WTC11 (cell line): ENCODE measurements around the gene UBASH3B. TPM values are rescaled to one million over a fixed set of nuclear protein-coding genes. Genes with fewer than 3 reads are reported as not detected.

Source experiments
- ATAC-seq: fragments of 200-7000 bp; cut with Tn5 transposase; 2 replicates; pipeline ENCODE4 v1.10.0; 2021; ENCODE audit warnings: mild to moderate bottlenecking, moderate library complexity
- CTCF ChIA-PET: fragments of 300-600 bp; sonication (Branson Sonifier 250); formaldehyde crosslinking; loops from one replicate; lab custom pipeline; 2021; ENCODE audit warnings: antibody characterized with exemption; lab: Charles Lee
- POLR2A ChIA-PET: fragments of 350-600 bp; sonication (Branson Sonifier 250); formaldehyde crosslinking; loops from one replicate; lab custom pipeline; 2021; ENCODE audit warnings: antibody characterized with exemption; lab: Charles Lee
- DNase-seq: peaks from one replicate; pipeline ENCODE4 v3.0.0; 2021; ENCODE audit warnings: low spot score
- H3K27ac Mint-ChIP-seq: 2 replicates; pipeline ENCODE4 v1.8.0; 2021; ENCODE audit warnings: mixed read lengths
- H3K27me3 Mint-ChIP-seq: 2 replicates; pipeline ENCODE4 v1.8.0; 2021; ENCODE audit warnings: low read depth, mild to moderate bottlenecking, moderate library complexity, mixed read lengths
- H3K36me3 Mint-ChIP-seq: 2 replicates; pipeline ENCODE4 v1.8.0; 2021; ENCODE audit warnings: mixed read lengths
- H3K4me1 Mint-ChIP-seq: 2 replicates; pipeline ENCODE4 v1.8.0; 2022; ENCODE audit warnings: mixed read lengths
- H3K4me3 Mint-ChIP-seq: 2 replicates; pipeline ENCODE4 v1.8.0; 2021; ENCODE audit warnings: mild to moderate bottlenecking, moderate library complexity, mixed read lengths
- H3K9me3 Mint-ChIP-seq: 2 replicates; pipeline ENCODE4 v1.8.0; 2021; ENCODE audit warnings: mixed read lengths
- ATF2 ChIP-seq: sonication (generic); formaldehyde crosslinking; IDR thresholded peaks from 2 replicates; pipeline ENCODE4 v1.8.1; 2022; ENCODE audit warnings: low read depth, missing genetic modification reagents, borderline replicate concordance
- E2F4 ChIP-seq: sonication (generic); formaldehyde crosslinking; IDR thresholded peaks from 2 replicates; pipeline ENCODE4 v1.8.1; 2022; ENCODE audit warnings: low read depth, mild to moderate bottlenecking, moderate library complexity, missing genetic modification reagents, borderline replicate concordance
- ELF4 ChIP-seq: sonication (generic); formaldehyde crosslinking; IDR thresholded peaks from 2 replicates; pipeline ENCODE4 v1.8.1; 2022; ENCODE audit warnings: low read depth, mild to moderate bottlenecking, moderate library complexity, missing genetic modification reagents
- FOXP4 ChIP-seq: sonication (generic); formaldehyde crosslinking; IDR thresholded peaks from 2 replicates; pipeline ENCODE4 v1.8.0; 2022; ENCODE audit warnings: mild to moderate bottlenecking, missing genetic modification reagents
- JAZF1 ChIP-seq: fragments of 250-450 bp; sonication (Bioruptor Pico); IDR thresholded peaks from 2 replicates; pipeline ENCODE4 v1.9.0; 2021; ENCODE audit warnings: moderate library complexity, mild to moderate bottlenecking, inconsistent platforms
- MXD4 ChIP-seq: fragments of 250-450 bp; sonication (Bioruptor Pico); IDR thresholded peaks from 2 replicates; pipeline ENCODE4 v1.8.0; 2021; ENCODE audit warnings: mild to moderate bottlenecking, moderate library complexity, borderline replicate concordance
- NFE2L1 ChIP-seq: sonication (generic); formaldehyde crosslinking; IDR thresholded peaks from 2 replicates; pipeline ENCODE4 v1.8.1; 2023; ENCODE audit warnings: missing genetic modification reagents
- NR1H2 ChIP-seq: sonication (generic); formaldehyde crosslinking; IDR thresholded peaks from 2 replicates; pipeline ENCODE4 v1.9.0; 2021; ENCODE audit warnings: mild to moderate bottlenecking, moderate library complexity, missing genetic modification reagents
- PRDM15 ChIP-seq: sonication (generic); formaldehyde crosslinking; IDR thresholded peaks from 2 replicates; pipeline ENCODE4 v1.8.0; 2022; ENCODE audit warnings: missing genetic modification reagents
- SOX15 ChIP-seq: fragments of 250-450 bp; sonication (Bioruptor Pico); IDR thresholded peaks from 2 replicates; pipeline ENCODE4 v1.9.0; 2021; ENCODE audit warnings: mild to moderate bottlenecking
- ZNF138 ChIP-seq: sonication (generic); formaldehyde crosslinking; conservative IDR thresholded peaks from 2 replicates; pipeline ENCODE4 v1.8.1; 2022; ENCODE audit warnings: mild to moderate bottlenecking, moderate library complexity, missing genetic modification reagents
- ZNF263 ChIP-seq: sonication (generic); formaldehyde crosslinking; IDR thresholded peaks from 2 replicates; pipeline ENCODE4 v1.8.1; 2022; ENCODE audit warnings: low read depth, mild to moderate bottlenecking, moderate library complexity, missing genetic modification reagents
- ZNF423 ChIP-seq: fragments of 250-450 bp; sonication (Bioruptor Pico); IDR thresholded peaks from 2 replicates; pipeline ENCODE4 v2.1.2; 2022; ENCODE audit warnings: mild to moderate bottlenecking, moderate library complexity
- ZNF512 ChIP-seq: sonication (generic); formaldehyde crosslinking; IDR thresholded peaks from 2 replicates; pipeline ENCODE4 v1.8.1; 2022; ENCODE audit warnings: missing genetic modification reagents, borderline replicate concordance
- total RNA-seq: library from RNA; stranded (reverse); gene quantifications from 3 replicates; pipeline ENCODE4 v1.2.3, GENCODE V29; 2021
- TF ChIP-seq, protein P1 (sequence below): sonication (generic); formaldehyde crosslinking; IDR thresholded peaks from 2 replicates; pipeline ENCODE4 v1.8.1; 2022; ENCODE audit warnings: mild to moderate bottlenecking, moderate library complexity, missing genetic modification reagents
- TF ChIP-seq, protein P2 (sequence below): fragments of 250-450 bp; sonication (Bioruptor Pico); IDR thresholded peaks from 2 replicates; pipeline ENCODE4 v1.8.0; 2021; ENCODE audit warnings: mild to moderate bottlenecking
- TF ChIP-seq, protein P3 (sequence below): sonication (generic); formaldehyde crosslinking; IDR thresholded peaks from 2 replicates; pipeline ENCODE4 v1.8.0; 2022; ENCODE audit warnings: mild to moderate bottlenecking, missing genetic modification reagents

The UBASH3B gene
- total RNA-seq, 1 experiment from 2014 or later, result 21.1 TPM

DNA sequence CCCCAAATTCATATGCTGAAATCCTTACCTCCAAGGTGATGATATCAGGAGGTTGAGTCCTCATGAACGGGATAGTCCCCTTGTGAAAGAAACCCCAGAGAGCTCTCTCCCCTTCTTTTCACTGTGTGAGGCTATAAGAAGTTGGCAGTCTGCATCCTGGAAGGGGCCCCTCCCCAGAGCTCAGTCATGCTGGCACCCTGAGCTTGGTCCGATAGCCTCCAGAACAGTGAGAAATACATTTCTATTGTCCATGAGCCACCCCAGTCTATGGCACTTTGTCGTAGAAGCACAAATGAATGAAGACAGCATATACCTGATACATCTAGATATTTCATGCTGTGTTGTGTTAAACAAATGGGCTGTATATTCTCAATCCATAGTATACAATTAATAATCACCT lies 101.7 kb downstream of the UBASH3B start:
- ChIA-PET CTCF (interaction anchor here (1.2 to 5.4 kb wide), 3 partner anchors 100 to 128 kb away, joined by 3 to 56 read pairs (median 51); partner anchors contain the start of gene UBASH3B), POLR2A (no interaction called here)
- 0 out of 2 replicates have a peak, but pooled peaks cover 6% of the 10 kb centered on the region for H3K4me1 Mint-ChIP-seq
- ATAC-seq (no peak), DNase-seq (no peak)
- H3K27me3 Mint-ChIP-seq, result no peaks in the 10 kb centered on the region
- no peak overlapping the region for H3K4me3 Mint-ChIP-seq
- no peaks in the 10 kb centered on the region for H3K9me3 Mint-ChIP-seq
- no peak overlapping the region for H3K27ac Mint-ChIP-seq
- TF ChIP-seq FOXP4 (CRISPR knock-in tag), result no peak
- H3K36me3 Mint-ChIP-seq, result no peaks in the 10 kb centered on the region

DNA sequence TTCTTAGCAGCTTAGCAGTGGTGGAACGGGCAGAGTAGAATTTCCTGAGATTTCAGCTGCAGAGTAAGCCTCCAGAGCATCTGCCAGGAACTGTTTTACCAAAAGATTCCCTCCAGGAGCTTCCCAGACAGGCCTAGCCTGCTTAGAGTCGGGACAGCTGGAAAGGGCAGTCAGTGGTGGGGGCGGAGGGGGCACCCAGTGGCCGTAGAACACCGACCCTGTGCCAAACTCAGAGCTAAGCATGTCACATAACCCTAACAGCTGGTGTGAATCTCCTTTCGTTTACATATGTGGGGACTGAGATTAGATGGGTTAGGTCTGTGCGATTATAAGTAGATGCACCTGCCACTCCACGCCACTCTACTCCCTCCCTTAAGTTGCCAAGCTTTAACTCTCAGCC lies 102.8 kb downstream of the UBASH3B start:
- Mint-ChIP-seq H3K4me1 (0 out of 2 replicates have a peak, but pooled peaks cover 6% of the 10 kb centered on the region), H3K9me3 (no peaks in the 10 kb centered on the region), H3K4me3 (no peak overlapping the region), H3K36me3 (no peaks in the 10 kb centered on the region), H3K27ac (no peak overlapping the region), H3K27me3 (no peaks in the 10 kb centered on the region)
- no peak for TF ChIP-seq MXD4 (CRISPR knock-in tag)
- TF ChIP-seq ELF4, result no peak
- TF ChIP-seq NFE2L1 (CRISPR knock-in tag), result no peak
- TF ChIP-seq PRDM15 (CRISPR knock-in tag), result no peak
- TF ChIP-seq NR1H2 (CRISPR knock-in tag), result no peak
- TF ChIP-seq, protein P1, sequence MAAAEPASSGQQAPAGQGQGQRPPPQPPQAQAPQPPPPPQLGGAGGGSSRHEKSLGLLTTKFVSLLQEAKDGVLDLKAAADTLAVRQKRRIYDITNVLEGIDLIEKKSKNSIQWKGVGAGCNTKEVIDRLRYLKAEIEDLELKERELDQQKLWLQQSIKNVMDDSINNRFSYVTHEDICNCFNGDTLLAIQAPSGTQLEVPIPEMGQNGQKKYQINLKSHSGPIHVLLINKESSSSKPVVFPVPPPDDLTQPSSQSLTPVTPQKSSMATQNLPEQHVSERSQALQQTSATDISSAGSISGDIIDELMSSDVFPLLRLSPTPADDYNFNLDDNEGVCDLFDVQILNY (CRISPR knock-in tag), result no peak
- no peak for TF ChIP-seq JAZF1 (CRISPR knock-in tag)
- no peak for TF ChIP-seq E2F4 (CRISPR knock-in tag)
- no peak for TF ChIP-seq ZNF423 (CRISPR knock-in tag)
- TF ChIP-seq, protein P2, sequence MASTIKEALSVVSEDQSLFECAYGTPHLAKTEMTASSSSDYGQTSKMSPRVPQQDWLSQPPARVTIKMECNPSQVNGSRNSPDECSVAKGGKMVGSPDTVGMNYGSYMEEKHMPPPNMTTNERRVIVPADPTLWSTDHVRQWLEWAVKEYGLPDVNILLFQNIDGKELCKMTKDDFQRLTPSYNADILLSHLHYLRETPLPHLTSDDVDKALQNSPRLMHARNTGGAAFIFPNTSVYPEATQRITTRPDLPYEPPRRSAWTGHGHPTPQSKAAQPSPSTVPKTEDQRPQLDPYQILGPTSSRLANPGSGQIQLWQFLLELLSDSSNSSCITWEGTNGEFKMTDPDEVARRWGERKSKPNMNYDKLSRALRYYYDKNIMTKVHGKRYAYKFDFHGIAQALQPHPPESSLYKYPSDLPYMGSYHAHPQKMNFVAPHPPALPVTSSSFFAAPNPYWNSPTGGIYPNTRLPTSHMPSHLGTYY (CRISPR knock-in tag), result no peak
- DNase-seq (no peak), ATAC-seq (no peak)
- POLR2A ChIA-PET, result interaction anchor here (0.6 kb wide), 1 partner anchor 158 kb away, joined by 3 read pairs; no protein-coding TSS in a partner anchor
- CTCF ChIA-PET, result interaction anchor here (0.7 to 5.4 kb wide), 7 partner anchors 9 to 129 kb away, joined by 3 to 56 read pairs (median 4); partner anchors contain the start of gene UBASH3B

GRCh38 chr11:122758974-122759373 lies 103.5 kb downstream of the UBASH3B start:
- ATAC-seq (no peak), DNase-seq (no peak)
- CTCF ChIA-PET, result interaction anchor here (0.7 to 5.4 kb wide), 7 partner anchors 10 to 130 kb away, joined by 3 to 56 read pairs (median 4); partner anchors contain the start of gene UBASH3B
- Mint-ChIP-seq H3K27me3 (no peaks in the 10 kb centered on the region), H3K27ac (no peak overlapping the region), H3K4me1 (0 out of 2 replicates have a peak, but pooled peaks cover 6% of the 10 kb centered on the region), H3K36me3 (no peaks in the 10 kb centered on the region), H3K4me3 (no peak overlapping the region), H3K9me3 (no peaks in the 10 kb centered on the region)
- POLR2A ChIA-PET, result no interaction called here
- TF ChIP-seq ATF2 (CRISPR knock-in tag) (no peak), ZNF263 (CRISPR knock-in tag) (no peak), SOX15 (CRISPR knock-in tag) (no peak), ZNF512 (CRISPR knock-in tag) (no peak), ZNF138 (no peak)
- TF ChIP-seq, protein P3, sequence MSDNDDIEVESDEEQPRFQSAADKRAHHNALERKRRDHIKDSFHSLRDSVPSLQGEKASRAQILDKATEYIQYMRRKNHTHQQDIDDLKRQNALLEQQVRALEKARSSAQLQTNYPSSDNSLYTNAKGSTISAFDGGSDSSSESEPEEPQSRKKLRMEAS (CRISPR knock-in tag), result no peak
